BLaER1 (cell line): Measurements from ENCODE around the gene ARHGEF16.

ENCODE experiments used
- H3K27ac ChIP-seq: shearing (Covaris generic); formaldehyde crosslinking; 2 replicates; pipeline ENCODE4 v1.8.1; 2022
- H3K27me3 ChIP-seq: shearing (Covaris generic); formaldehyde crosslinking; 2 replicates; pipeline ENCODE4 v1.8.1; 2022
- H3K36me3 ChIP-seq: shearing (Covaris generic); formaldehyde crosslinking; 2 replicates; pipeline ENCODE4 v1.8.1; 2022
- H3K4me1 ChIP-seq: shearing (Covaris generic); formaldehyde crosslinking; 2 replicates; pipeline ENCODE4 v1.8.1; 2022
- H3K4me2 ChIP-seq: shearing (Covaris generic); formaldehyde crosslinking; 2 replicates; pipeline ENCODE4 v1.8.1; 2022
- H3K4me3 ChIP-seq: shearing (Covaris generic); formaldehyde crosslinking; 2 replicates; pipeline ENCODE4 v1.8.1; 2022
- H3K9ac ChIP-seq: shearing (Covaris generic); formaldehyde crosslinking; 2 replicates; pipeline ENCODE4 v1.8.1; 2022
- H3K9me3 ChIP-seq: shearing (Covaris generic); formaldehyde crosslinking; 2 replicates; pipeline ENCODE4 v1.8.1; 2022
- H4K20me1 ChIP-seq: shearing (Covaris generic); formaldehyde crosslinking; 2 replicates; pipeline ENCODE4 v1.8.1; 2022
- Cebpa-rat ChIP-seq: shearing (Covaris generic); IDR thresholded peaks from 2 replicates; pipeline ENCODE4 v1.8.1; 2022

The ARHGEF16 gene

DNA sequence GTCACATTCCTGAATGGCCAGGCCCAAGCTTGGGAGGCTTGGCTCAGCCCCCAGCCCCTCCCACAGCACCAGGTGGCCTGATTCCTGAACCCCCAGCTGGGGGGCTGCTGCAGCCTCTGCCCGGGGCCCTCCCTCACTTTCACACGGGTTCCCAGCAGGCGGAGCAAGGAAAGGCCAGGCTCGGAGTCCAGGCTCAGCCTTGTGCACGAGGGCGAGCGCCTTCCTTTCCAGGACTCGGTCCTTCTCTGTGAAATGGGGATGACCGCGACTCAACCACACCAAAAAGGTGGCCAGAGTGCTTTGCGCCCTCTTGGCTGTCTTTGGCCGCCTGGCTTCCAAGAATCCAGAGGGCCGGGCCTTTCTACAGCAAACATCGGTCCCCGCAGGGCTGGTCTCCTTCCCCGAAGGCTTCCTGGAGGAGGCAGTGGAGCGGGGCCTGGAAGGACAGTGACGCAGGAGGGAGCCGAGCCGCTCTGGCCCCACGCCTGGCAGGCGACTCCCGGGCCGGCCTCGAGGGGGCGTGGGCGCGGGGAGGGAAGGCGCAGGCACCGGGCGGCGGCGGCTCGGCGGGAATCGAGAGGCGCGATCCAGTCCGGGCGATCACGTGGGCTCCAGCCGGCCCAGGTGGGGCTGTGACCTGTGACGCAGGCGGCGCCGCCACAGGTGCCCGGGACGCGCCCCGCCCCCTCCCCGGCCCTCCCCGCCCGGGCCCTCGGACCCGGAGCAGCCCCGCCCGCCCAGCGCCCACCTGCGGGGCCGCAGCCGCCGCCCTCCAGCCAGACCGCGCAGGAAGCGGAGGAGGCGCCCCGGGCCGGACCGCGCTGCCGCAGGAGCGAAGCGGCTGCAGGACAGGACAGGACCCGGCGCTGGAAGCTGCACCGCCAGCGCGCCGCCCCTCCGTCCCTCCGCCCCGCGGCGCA lies at the start of gene ARHGEF16:
Gene ARHGEF16, plus strand, starts transcription at position 775 of the 920 bp plus-strand sequence. CDS start 8,420 bp downstream, outside the sequence.
- H3K4me2 ChIP-seq: peak within 1 kb of the TSS; percentile 92
- peaks cover 7% of the 10 kb centered on the region; the same call in 1 of the 2 replicates for H3K27me3 ChIP-seq
- peak within 1 kb of the TSS; percentile 63 for H3K4me3 ChIP-seq
- H3K9me3 ChIP-seq: no peaks in the 10 kb centered on the region
- H3K27ac ChIP-seq: peak within 1 kb of the TSS; percentile 22; the same call in 1 of the 2 replicates
- peak within 1 kb of the TSS; percentile 4; the same call in 1 of the 2 replicates for H3K9ac ChIP-seq
- TF ChIP-seq Cebpa-rat: no peak
- peaks cover 59% of the 10 kb centered on the region for H3K4me1 ChIP-seq
- peaks cover 20% of the 10 kb centered on the region for H4K20me1 ChIP-seq
- H3K36me3 ChIP-seq: no peaks in the 10 kb centered on the region

- Histone ChIP-seq H3K9me3 (no peaks in the 10 kb centered on the region), H3K4me2 (peak overlapping the region; percentile 98), H3K9ac (no peak overlapping the region), H3K4me3 (no peak overlapping the region), H3K4me1 (peaks cover 65% of the 10 kb centered on the region), H3K36me3 (no peaks in the 10 kb centered on the region), H3K27ac (0 out of 2 replicates have a peak overlapping the region, but pooled peaks have one; percentile 36), H3K27me3 (peaks cover 34% of the 10 kb centered on the region; the same call in 1 of the 2 replicates), H4K20me1 (peaks cover 51% of the 10 kb centered on the region)
- TF ChIP-seq Cebpa-rat: no peak
Measured at GRCh38 chr1:3404801-3405200, 49.7 kb upstream of the ARHGEF16 start.

GRCh38 chr1:3405491-3405890 lies 49.0 kb upstream of the ARHGEF16 start:
- H3K4me2 ChIP-seq: peak overlapping the region; percentile 98
- H3K27ac ChIP-seq: no peak overlapping the region
- H4K20me1 ChIP-seq: peaks cover 45% of the 10 kb centered on the region
- peaks cover 65% of the 10 kb centered on the region for H3K4me1 ChIP-seq
- no peaks in the 10 kb centered on the region for H3K9me3 ChIP-seq
- H3K36me3 ChIP-seq: no peaks in the 10 kb centered on the region
- no peak overlapping the region for H3K4me3 ChIP-seq
- H3K9ac ChIP-seq: no peak overlapping the region
- TF ChIP-seq Cebpa-rat: no peak
- peaks cover 28% of the 10 kb centered on the region; the same call in 1 of the 2 replicates for H3K27me3 ChIP-seq

- peak overlapping the region; percentile 98 for H3K4me2 ChIP-seq
- H3K27me3 ChIP-seq: peaks cover 25% of the 10 kb centered on the region; the same call in 1 of the 2 replicates
- H3K4me3 ChIP-seq: no peak overlapping the region
- no peak overlapping the region for H3K9ac ChIP-seq
- H3K27ac ChIP-seq: no peak overlapping the region
- peaks cover 45% of the 10 kb centered on the region for H4K20me1 ChIP-seq
- H3K9me3 ChIP-seq: no peaks in the 10 kb centered on the region
- TF ChIP-seq Cebpa-rat: no peak
- no peaks in the 10 kb centered on the region for H3K36me3 ChIP-seq
- peaks cover 59% of the 10 kb centered on the region for H3K4me1 ChIP-seq
Measured at GRCh38 chr1:3405974-3406867, 48.2 kb upstream of the ARHGEF16 start.

GRCh38 chr1:3407021-3407420 lies 47.4 kb upstream of the ARHGEF16 start:
- Histone ChIP-seq H4K20me1 (peaks cover 45% of the 10 kb centered on the region), H3K27ac (no peak overlapping the region), H3K4me1 (peaks cover 51% of the 10 kb centered on the region), H3K4me2 (no peak overlapping the region), H3K36me3 (no peaks in the 10 kb centered on the region), H3K9ac (no peak overlapping the region), H3K4me3 (no peak overlapping the region), H3K27me3 (peaks cover 25% of the 10 kb centered on the region; the same call in 1 of the 2 replicates), H3K9me3 (no peaks in the 10 kb centered on the region)
- TF ChIP-seq Cebpa-rat: no peak

GRCh38 chr1:3408751-3409266 lies 45.7 kb upstream of the ARHGEF16 start:
- Histone ChIP-seq H3K9ac (no peak overlapping the region), H3K36me3 (no peaks in the 10 kb centered on the region), H3K4me3 (no peak overlapping the region), H3K27ac (no peak overlapping the region), H3K4me2 (no peak overlapping the region), H3K9me3 (no peaks in the 10 kb centered on the region), H3K27me3 (peaks cover 22% of the 10 kb centered on the region; the same call in 1 of the 2 replicates), H4K20me1 (peaks cover 28% of the 10 kb centered on the region), H3K4me1 (peaks cover 33% of the 10 kb centered on the region)
- TF ChIP-seq Cebpa-rat: no peak

- TF ChIP-seq Cebpa-rat: no peak
Measured at GRCh38 chr1:3409366-3410141, 44.9 kb upstream of the ARHGEF16 start.

DNA sequence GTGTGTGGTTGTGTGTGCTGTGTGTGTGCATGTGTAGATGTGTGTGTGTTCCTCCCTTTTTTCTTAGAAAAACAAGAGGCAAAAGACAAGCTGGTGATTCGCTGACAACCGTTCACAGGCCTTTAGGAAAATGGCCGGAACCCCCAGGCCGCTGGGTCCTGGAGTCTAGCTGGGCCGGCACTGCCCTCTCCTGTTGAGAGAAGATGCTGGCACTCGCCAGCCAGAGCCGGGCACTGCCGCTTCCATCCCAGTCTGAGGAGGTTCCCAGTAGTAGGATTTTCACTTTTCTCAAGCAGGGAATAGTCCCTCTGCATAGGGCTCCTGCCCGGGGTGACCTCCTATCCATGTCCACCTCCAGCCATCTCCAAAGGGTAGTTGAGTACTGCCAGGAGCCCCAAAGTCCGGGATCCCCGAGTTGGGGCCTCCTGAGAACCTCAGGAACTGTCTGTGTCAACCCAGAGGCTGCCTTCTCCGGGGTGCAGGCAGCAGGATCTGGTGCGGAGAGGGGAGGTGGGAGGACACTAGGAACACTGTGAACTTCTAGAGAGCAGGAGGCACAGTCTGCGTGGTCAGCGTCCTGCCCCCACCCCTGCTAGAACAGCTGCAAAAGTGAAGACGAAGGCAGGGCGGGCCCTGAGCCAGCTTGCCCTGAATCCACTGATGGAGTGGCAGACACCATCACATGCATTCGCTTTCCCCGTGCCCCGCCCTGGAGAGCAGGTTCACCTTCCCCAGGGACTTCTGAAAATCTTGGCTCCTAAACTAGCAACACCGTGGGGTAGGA lies 44.1 kb upstream of the ARHGEF16 start:
- H3K27ac ChIP-seq: no peak overlapping the region
- peaks cover 9% of the 10 kb centered on the region; the same call in 1 of the 2 replicates for H3K27me3 ChIP-seq
- no peak overlapping the region for H3K9ac ChIP-seq
- H3K4me1 ChIP-seq: peaks cover 18% of the 10 kb centered on the region
- no peak overlapping the region for H3K4me2 ChIP-seq
- H3K36me3 ChIP-seq: no peaks in the 10 kb centered on the region
- TF ChIP-seq Cebpa-rat: no peak
- H3K4me3 ChIP-seq: no peak overlapping the region
- H3K9me3 ChIP-seq: no peaks in the 10 kb centered on the region
- peaks cover 13% of the 10 kb centered on the region for H4K20me1 ChIP-seq

More at GRCh38 chr1:3409366-3410141, 44.9 kb upstream of the ARHGEF16 start:
- H3K4me2 ChIP-seq: no peak overlapping the region
- no peak overlapping the region for H3K9ac ChIP-seq
- H4K20me1 ChIP-seq: peaks cover 21% of the 10 kb centered on the region
- H3K27me3 ChIP-seq: peaks cover 17% of the 10 kb centered on the region; the same call in 1 of the 2 replicates
- H3K4me1 ChIP-seq: peaks cover 26% of the 10 kb centered on the region
- no peaks in the 10 kb centered on the region for H3K9me3 ChIP-seq
- H3K4me3 ChIP-seq: no peak overlapping the region
- no peak overlapping the region for H3K27ac ChIP-seq
- no peaks in the 10 kb centered on the region for H3K36me3 ChIP-seq
